HepG2 (cell line): ENCODE data around the gene SVOP. TPM values are rescaled to one million over a fixed set of nuclear protein-coding genes. Genes with fewer than 3 reads are reported as not detected.
"Not testable (repeated sequence)": the region's sequence is repeated elsewhere in the genome, so short reads cannot be mapped to it uniquely, and the experiment has no call there.

Experiments used
- ATAC-seq: fragments of 200-7000 bp; cut with Tn5 transposase; 3 replicates; pipeline ENCODE4 v1.9.1; 2020; ENCODE audit warnings: mild to moderate bottlenecking, moderate library complexity
- BruUV-seq: library from RNA; stranded (reverse); fragments of 400-500 nt; replicated peaks from 2 replicates; lab custom pipeline; 2021; lab: Mats Ljungman, UMichigan
- CTCF ChIA-PET: fragments of 300-600 bp; formaldehyde crosslinking; extraction: SDS; loops from one replicate; lab custom pipeline; 2021; ENCODE audit warnings: low total read pairs, inconsistent platforms, low intra/inter-chr PET ratio; lab: Yijun Ruan, JAX
- POLR2A ChIA-PET: fragments of 350-600 bp; sonication (Branson Sonifier 250); formaldehyde crosslinking; loops from one replicate; lab custom pipeline; 2020; ENCODE audit warnings: antibody characterized with exemption, inconsistent platforms; lab: Yijun Ruan, JAX
- DNase-seq: peaks from one replicate; pipeline ENCODE4 v3.0.0-alpha.2; 2015; ENCODE audit warnings: low spot score
- FAIRE-seq: peaks from 3 replicates; lab custom pipeline; 2011; peaks lifted over from hg19 to GRCh38; lab: Jason Lieb, UNC
- H2AFZ ChIP-seq: one replicate; pipeline ENCODE4 v1.6.1; 2011; ENCODE audit warnings: low read length, inconsistent platforms
- H3K27ac ChIP-seq: fragments of 300-600 bp; 3 replicates; pipeline ENCODE4 v1.8.0; 2011; ENCODE audit warnings: mixed run types, mild to moderate bottlenecking, mixed read lengths, low read length, inconsistent platforms; ENCODE audit not compliant: insufficient read depth; ENCODE audit errors: extremely low read length
- H3K27me3 ChIP-seq, 2 experiments: fragments of 200-600 bp in 1 of 2; 2 replicates in 1 of 2; 3 replicates in 1 of 2; pipeline versions ENCODE4 v1.6.0 to v1.8.0; 2011; ENCODE audit warnings: low read length in 2 of 2, mild to moderate bottlenecking in 2 of 2, moderate library complexity in 2 of 2, inconsistent platforms in 1 of 2; ENCODE audit not compliant: insufficient read depth in 2 of 2, control insufficient read depth in 1 of 2
- H3K36me3 ChIP-seq, 2 experiments: fragments of 200-600 bp in 1 of 2; replicated peaks in 1 of 2; 2 replicates in 1 of 2; 3 replicates in 1 of 2; pipeline versions ENCODE4 v1.5.1 to v1.8.0; 2011; ENCODE audit warnings: low read length in 2 of 2, inconsistent platforms in 1 of 2; ENCODE audit not compliant: insufficient read depth in 2 of 2, control insufficient read depth in 1 of 2
- H3K4me1 ChIP-seq: 2 replicates; pipeline ENCODE4 v1.5.1; 2012; ENCODE audit warnings: low read length, inconsistent platforms; ENCODE audit not compliant: insufficient read depth
- H3K4me2 ChIP-seq: 2 replicates; pipeline ENCODE4 v1.6.0; 2011; ENCODE audit warnings: low read depth, low read length, inconsistent platforms
- H3K4me3 ChIP-seq, 3 experiments: fragments of 200-600 bp in 1 of 3; sonication (generic), shearing (Covaris generic) in 1 of 3; replicated peaks in 1 of 3; 2 replicates each; pipeline ENCODE4 v1.5.1; 2011 to 2016; ENCODE audit warnings: low read length in 3 of 3, inconsistent platforms in 2 of 3, low read depth in 2 of 3, mild to moderate bottlenecking in 2 of 3, control low read depth in 1 of 3, mixed read lengths in 1 of 3; ENCODE audit not compliant: insufficient read depth in 1 of 3
- H3K79me2 ChIP-seq: one replicate; pipeline ENCODE4 v1.6.1; 2011; ENCODE audit warnings: low read length, inconsistent platforms; ENCODE audit not compliant: insufficient read depth
- H3K9ac ChIP-seq: 2 replicates; pipeline ENCODE4 v1.6.0; 2011; ENCODE audit warnings: mild to moderate bottlenecking, low read depth, low read length, inconsistent platforms; ENCODE audit not compliant: insufficient read depth
- H3K9me3 ChIP-seq: 2 replicates; pipeline ENCODE4 v1.5.1; 2012; ENCODE audit warnings: mild to moderate bottlenecking, low read length
- H4K20me1 ChIP-seq: 2 replicates; pipeline ENCODE4 v1.6.0; 2011; ENCODE audit warnings: inconsistent platforms, mild to moderate bottlenecking, low read length, moderate library complexity; ENCODE audit not compliant: insufficient read depth
- FOSL2 ChIP-seq: sonication (generic); formaldehyde crosslinking; IDR thresholded peaks from 2 replicates; pipeline ENCODE4 v1.4.0; 2020; ENCODE audit warnings: missing genetic modification reagents
- TCF7 ChIP-seq: sonication (generic); IDR thresholded peaks from 2 replicates; pipeline ENCODE4 v1.6.1; 2016; ENCODE audit warnings: antibody characterized with exemption, low read depth
- ZBTB3 ChIP-seq: sonication (generic); formaldehyde crosslinking; IDR thresholded peaks from 2 replicates; pipeline ENCODE4 v1.4.0; 2020; ENCODE audit warnings: low read depth, mild to moderate bottlenecking, moderate library complexity, missing genetic modification reagents, borderline replicate concordance
- ZMAT3 ChIP-seq: sonication (generic); formaldehyde crosslinking; conservative IDR thresholded peaks from 2 replicates; pipeline ENCODE4 v1.7.0; 2021; ENCODE audit warnings: missing genetic modification reagents
- ZNF33B ChIP-seq: sonication (generic); formaldehyde crosslinking; IDR thresholded peaks from 2 replicates; pipeline ENCODE4 v1.5.1; 2020; ENCODE audit warnings: mild to moderate bottlenecking, missing genetic modification reagents
- WGBS: methylation state at CpG from one replicate; pipeline ENCODE4 v1.1.6; 2017; ENCODE audit warnings: low lambda C conversion rate; 5-methylcytosine and 5-hydroxymethylcytosine counted together
- in situ Hi-C: cut with HindIII; loops from 2 replicates; pipeline ENCODE4 v1.10.0; 2017; ENCODE audit warnings: low pct_unique_long_range_greater_than_20kb; ENCODE audit not compliant: extremely low pct_ligation_motif_present
- intact Hi-C: fragments of 100-400 bp; cut with micrococcal nuclease; formaldehyde crosslinking; loops from one replicate; pipeline ENCODE4 v1.10.0; 2022; ENCODE audit not compliant: unreplicated experiment
- polyA plus RNA-seq, 8 experiments: library from polyadenylated mRNA; depleted of rRNA in 3 of 8; stranded (reverse) in 7 of 8; unstranded in 1 of 8; fragments of >200 nt; fragmentation: Illumina TruSeq in 4 of 8; extraction: Trizol in 4 of 8; gene quantifications; 2 replicates each; pipeline versions ENCODE4 v1.2.1 to v1.2.3, GENCODE V29; 2011 to 2016; ENCODE audit warnings: low read depth in 4 of 8, missing spikeins in 1 of 8, mixed read lengths in 1 of 8; ENCODE audit not compliant: insufficient read depth in 1 of 8
- total RNA-seq, 5 experiments: library from RNA; depleted of rRNA; stranded (reverse); fragments of >200 nt; fragmentation: Illumina TruSeq; extraction: Trizol; gene quantifications; 2 replicates each; pipeline ENCODE4 v1.2.3, GENCODE V29; 2016; ENCODE audit warnings: low read depth in 1 of 5

Gene SVOP
- total and polyA plus RNA-seq, 2 of the 13 experiments (the other 11 are each of a cell fraction or from before 2014, with no cell fraction given): not detected

GRCh38 chr12:109029411-109029810, 8.5 kb upstream of the SVOP start:
- DNase-seq (no peak), ATAC-seq (no peak), FAIRE-seq (no peak)
- TF ChIP-seq ZMAT3 (CRISPR knock-in tag) (no peak), ZNF33B (CRISPR knock-in tag) (no peak), TCF7 (no peak), ZBTB3 (CRISPR knock-in tag) (no peak), FOSL2 (no peak)
- Histone ChIP-seq H3K79me2 (no peaks in the 10 kb centered on the region), H3K4me3 (no peak overlapping the region), H3K4me2 (no peak overlapping the region), H2AFZ (no peak overlapping the region), H3K9me3 (no peaks in the 10 kb centered on the region), H3K4me1 (no peaks in the 10 kb centered on the region), H3K36me3 (no peaks in the 10 kb centered on the region), H4K20me1 (no peaks in the 10 kb centered on the region), H3K27ac (no peak overlapping the region), H3K9ac (no peak overlapping the region), H3K27me3 (no peaks in the 10 kb centered on the region)
- in situ Hi-C loops: no loop called here
- 0% methylated on average over 2 of the region's 2 CpGs for WGBS
- no TSS peak for BruUV-seq
- intact Hi-C loops: no loop called here
- POLR2A ChIA-PET: no interaction called here
- CTCF ChIA-PET: no interaction called here

GRCh38 chr12:109028624-109029023, 7.8 kb upstream of the SVOP start:
- FAIRE-seq, H3K4me3 ChIP-seq, H3K9me3 ChIP-seq, H3K4me1 ChIP-seq, ATAC-seq, DNase-seq, intact Hi-C loops, BruUV-seq, H3K4me2 ChIP-seq, H4K20me1 ChIP-seq, H3K9ac ChIP-seq, POLR2A ChIA-PET, H2AFZ ChIP-seq, H3K79me2 ChIP-seq, in situ Hi-C loops, H3K36me3 ChIP-seq, H3K27me3 ChIP-seq, H3K27ac ChIP-seq, CTCF ChIA-PET: not testable (repeated sequence)
- WGBS: 0% methylated on average over 2 of the region's 3 CpGs
